ENCODE results near the gene TTC39B.

TTC39B gene

GRCh38 chr9:15317836-15318235 is 10.8 kb upstream of the TTC39B start:
- DNase-seq (no peak), ATAC-seq (peak; percentile 46)
- Mint-ChIP-seq H3K27me3 (no peaks in the 10 kb centered on the region), H3K4me1 (peaks cover 11% of the 10 kb centered on the region), H3K27ac (no peak overlapping the region), H3K36me3 (ENCODE audit: low read depth) (no peaks in the 10 kb centered on the region), H3K4me3 (no peak overlapping the region), H3K9me3 (peaks cover 15% of the 10 kb centered on the region)

- no peak for DNase-seq
- ATAC-seq, result no peak
- no peak overlapping the region for H3K27ac Mint-ChIP-seq
- H3K36me3 Mint-ChIP-seq (ENCODE audit: low read depth), result no peaks in the 10 kb centered on the region
- H3K9me3 Mint-ChIP-seq, result peaks cover 10% of the 10 kb centered on the region
- peaks cover 29% of the 10 kb centered on the region for H3K4me1 Mint-ChIP-seq
- H3K27me3 Mint-ChIP-seq, result no peaks in the 10 kb centered on the region
- H3K4me3 Mint-ChIP-seq, result no peak overlapping the region
These were observed 4.6 kb upstream of the TTC39B start for GRCh38 chr9:15311607-15312006.

- H3K36me3 Mint-ChIP-seq (ENCODE audit: low read depth), result no peaks in the 10 kb centered on the region
- DNase-seq (no peak), ATAC-seq (peak; percentile 33)
- peaks cover 10% of the 10 kb centered on the region for H3K9me3 Mint-ChIP-seq
- peak overlapping the region; percentile 6 for H3K4me3 Mint-ChIP-seq
- H3K27me3 Mint-ChIP-seq, result no peaks in the 10 kb centered on the region
- peak overlapping the region; percentile 53 for H3K27ac Mint-ChIP-seq
- H3K4me1 Mint-ChIP-seq, result peaks cover 38% of the 10 kb centered on the region
These were observed 3.3 kb upstream of the TTC39B start for GRCh38 chr9:15310107-15310850.

- H3K36me3 Mint-ChIP-seq (ENCODE audit: low read depth), result peaks cover 3% of the 10 kb centered on the region
- DNase-seq (no peak), ATAC-seq (no peak)
- no peaks in the 10 kb centered on the region for H3K27me3 Mint-ChIP-seq
- H3K4me1 Mint-ChIP-seq, result peaks cover 50% of the 10 kb centered on the region
- H3K27ac Mint-ChIP-seq, result peak overlapping the region; percentile 25
- H3K4me3 Mint-ChIP-seq, result no peak overlapping the region
- peaks cover 6% of the 10 kb centered on the region for H3K9me3 Mint-ChIP-seq
These were observed 1.5 kb upstream of the TTC39B start for GRCh38 chr9:15308511-15308910.

GRCh38 chr9:15307523-15307841 is 466 bp upstream of the TTC39B start:
- Mint-ChIP-seq H3K4me1 (peaks cover 50% of the 10 kb centered on the region), H3K9me3 (no peaks in the 10 kb centered on the region), H3K27ac (peak overlapping the region; percentile 63), H3K4me3 (peak overlapping the region; percentile 96), H3K27me3 (no peaks in the 10 kb centered on the region), H3K36me3 (ENCODE audit: low read depth) (peaks cover 3% of the 10 kb centered on the region)
- no peak for DNase-seq
- no peak for ATAC-seq

GRCh38 chr9:15306068-15306756 is 804 bp downstream of the TTC39B start:
- peaks cover 50% of the 10 kb centered on the region for H3K4me1 Mint-ChIP-seq
- ATAC-seq, result no peak
- peak overlapping the region; percentile 96 for H3K4me3 Mint-ChIP-seq
- peak overlapping the region; percentile 77 for H3K27ac Mint-ChIP-seq
- no peaks in the 10 kb centered on the region for H3K27me3 Mint-ChIP-seq
- DNase-seq, result peak; percentile 31
- peaks cover 3% of the 10 kb centered on the region for H3K36me3 Mint-ChIP-seq (ENCODE audit: low read depth)
- no peaks in the 10 kb centered on the region for H3K9me3 Mint-ChIP-seq

GRCh38 chr9:15305470-15305869 is 1.5 kb downstream of the TTC39B start:
- H3K4me3 Mint-ChIP-seq, result peak overlapping the region; percentile 96
- DNase-seq, result no peak
- no peaks in the 10 kb centered on the region for H3K27me3 Mint-ChIP-seq
- no peak for ATAC-seq
- peak overlapping the region; percentile 77 for H3K27ac Mint-ChIP-seq
- H3K36me3 Mint-ChIP-seq (ENCODE audit: low read depth), result peaks cover 3% of the 10 kb centered on the region
- H3K4me1 Mint-ChIP-seq, result peaks cover 52% of the 10 kb centered on the region
- H3K9me3 Mint-ChIP-seq, result no peaks in the 10 kb centered on the region

GRCh38 chr9:15304632-15305031 is 2.4 kb downstream of the TTC39B start:
- H3K36me3 Mint-ChIP-seq (ENCODE audit: low read depth), result peaks cover 3% of the 10 kb centered on the region
- no peak for DNase-seq
- peaks cover 52% of the 10 kb centered on the region for H3K4me1 Mint-ChIP-seq
- no peak overlapping the region for H3K4me3 Mint-ChIP-seq
- H3K27ac Mint-ChIP-seq, result no peak overlapping the region
- no peaks in the 10 kb centered on the region for H3K27me3 Mint-ChIP-seq
- ATAC-seq, result no peak
- H3K9me3 Mint-ChIP-seq, result no peaks in the 10 kb centered on the region

- Mint-ChIP-seq H3K27me3 (no peaks in the 10 kb centered on the region), H3K9me3 (peaks cover 6% of the 10 kb centered on the region), H3K27ac (peak overlapping the region; percentile 96), H3K4me1 (peaks cover 69% of the 10 kb centered on the region), H3K36me3 (ENCODE audit: low read depth) (peaks cover 28% of the 10 kb centered on the region), H3K4me3 (peak overlapping the region; percentile 70)
- ATAC-seq (no peak), DNase-seq (no peak)
These were observed 6.8 kb downstream of the TTC39B start for GRCh38 chr9:15300218-15300617.

- Mint-ChIP-seq H3K4me3 (peak overlapping the region; percentile 70), H3K9me3 (peaks cover 6% of the 10 kb centered on the region), H3K36me3 (ENCODE audit: low read depth) (peaks cover 28% of the 10 kb centered on the region), H3K4me1 (peaks cover 69% of the 10 kb centered on the region), H3K27ac (peak overlapping the region; percentile 96), H3K27me3 (no peaks in the 10 kb centered on the region)
- ATAC-seq (peak; percentile 89), DNase-seq (peak; percentile 62)
These were observed 7.6 kb downstream of the TTC39B start for GRCh38 chr9:15299374-15299939.

- peaks cover 28% of the 10 kb centered on the region for H3K36me3 Mint-ChIP-seq (ENCODE audit: low read depth)
- H3K27me3 Mint-ChIP-seq, result no peaks in the 10 kb centered on the region
- DNase-seq (no peak), ATAC-seq (no peak)
- peaks cover 76% of the 10 kb centered on the region for H3K4me1 Mint-ChIP-seq
- peaks cover 6% of the 10 kb centered on the region for H3K9me3 Mint-ChIP-seq
- H3K27ac Mint-ChIP-seq, result peak overlapping the region; percentile 96
- H3K4me3 Mint-ChIP-seq, result peak overlapping the region; percentile 70
These were observed 8.7 kb downstream of the TTC39B start for GRCh38 chr9:15298362-15298761.

- Mint-ChIP-seq H3K4me1 (peaks cover 89% of the 10 kb centered on the region), H3K27ac (peak overlapping the region; percentile 96), H3K27me3 (no peaks in the 10 kb centered on the region), H3K9me3 (peaks cover 10% of the 10 kb centered on the region), H3K4me3 (peak overlapping the region; percentile 80), H3K36me3 (ENCODE audit: low read depth) (peaks cover 37% of the 10 kb centered on the region)
- DNase-seq (no peak), ATAC-seq (peak; percentile 16)
These were observed 11.1 kb downstream of the TTC39B start for GRCh38 chr9:15295761-15296405.

GRCh38 chr9:15294604-15295003 is 12.4 kb downstream of the TTC39B start:
- no peak for DNase-seq
- Mint-ChIP-seq H3K36me3 (ENCODE audit: low read depth) (peaks cover 41% of the 10 kb centered on the region), H3K27me3 (no peaks in the 10 kb centered on the region), H3K4me3 (peak overlapping the region; percentile 80), H3K9me3 (peaks cover 16% of the 10 kb centered on the region), H3K27ac (peak overlapping the region; percentile 96), H3K4me1 (peaks cover 78% of the 10 kb centered on the region)
- ATAC-seq, result no peak

GRCh38 chr9:15293804-15294316 is 13.2 kb downstream of the TTC39B start:
- peaks cover 37% of the 10 kb centered on the region for H3K36me3 Mint-ChIP-seq (ENCODE audit: low read depth)
- H3K9me3 Mint-ChIP-seq, result peaks cover 13% of the 10 kb centered on the region
- DNase-seq, result no peak
- peak; percentile 9 for ATAC-seq
- H3K4me1 Mint-ChIP-seq, result peaks cover 70% of the 10 kb centered on the region
- H3K4me3 Mint-ChIP-seq, result peak overlapping the region; percentile 80
- H3K27ac Mint-ChIP-seq, result peak overlapping the region; percentile 96
- H3K27me3 Mint-ChIP-seq, result no peaks in the 10 kb centered on the region

Data from activated naive CD8-positive, alpha-beta T cell treated with anti-CD3 and anti-CD28 coated beads, Interleukin-2, amount 50 U/mL, for 24 hours (primary cell).